ENCODE measurements around the gene CREM. TPM values are rescaled to one million over a fixed set of nuclear protein-coding genes. Genes with fewer than 3 reads are reported as not detected.

The CREM gene
- total RNA-seq, 1 donor from 2014 or later: 31.4 TPM

DNA sequence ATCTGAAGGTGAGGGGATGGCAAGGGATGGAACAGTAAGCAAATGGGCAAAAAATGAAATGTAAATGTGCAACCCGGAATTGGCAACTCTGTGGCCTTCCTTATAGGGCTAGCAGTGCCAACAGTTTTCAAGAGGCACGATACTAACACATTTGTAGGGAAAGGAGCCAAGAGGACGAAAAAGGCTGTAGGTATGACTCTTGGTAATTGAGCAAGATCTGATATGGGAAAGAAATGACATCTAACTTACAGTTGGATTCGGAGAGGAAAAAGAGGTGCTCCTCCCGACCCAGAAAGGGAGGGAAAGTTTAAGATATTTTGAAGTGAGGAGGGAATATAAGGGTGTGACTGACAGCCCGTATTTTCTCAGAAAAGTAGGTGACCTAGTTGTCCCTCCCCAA lies 2.1 kb upstream of the CREM start:
- Mint-ChIP-seq H3K27me3 (ENCODE audit: unreplicated experiment) (no peaks in the 10 kb centered on the region), H3K4me1 (ENCODE audit: unreplicated experiment) (peaks cover 18% of the 10 kb centered on the region), H3K27ac (ENCODE audit: unreplicated experiment) (no peak overlapping the region), H3K4me3 (ENCODE audit: unreplicated experiment) (no peak overlapping the region), H3K36me3 (ENCODE audit: unreplicated experiment) (no peaks in the 10 kb centered on the region), H3K9me3 (ENCODE audit: unreplicated experiment) (no peaks in the 10 kb centered on the region)
- no peak for DNase-seq (ENCODE audit: extremely low spot score, unreplicated experiment)
- TF ChIP-seq, protein P1, sequence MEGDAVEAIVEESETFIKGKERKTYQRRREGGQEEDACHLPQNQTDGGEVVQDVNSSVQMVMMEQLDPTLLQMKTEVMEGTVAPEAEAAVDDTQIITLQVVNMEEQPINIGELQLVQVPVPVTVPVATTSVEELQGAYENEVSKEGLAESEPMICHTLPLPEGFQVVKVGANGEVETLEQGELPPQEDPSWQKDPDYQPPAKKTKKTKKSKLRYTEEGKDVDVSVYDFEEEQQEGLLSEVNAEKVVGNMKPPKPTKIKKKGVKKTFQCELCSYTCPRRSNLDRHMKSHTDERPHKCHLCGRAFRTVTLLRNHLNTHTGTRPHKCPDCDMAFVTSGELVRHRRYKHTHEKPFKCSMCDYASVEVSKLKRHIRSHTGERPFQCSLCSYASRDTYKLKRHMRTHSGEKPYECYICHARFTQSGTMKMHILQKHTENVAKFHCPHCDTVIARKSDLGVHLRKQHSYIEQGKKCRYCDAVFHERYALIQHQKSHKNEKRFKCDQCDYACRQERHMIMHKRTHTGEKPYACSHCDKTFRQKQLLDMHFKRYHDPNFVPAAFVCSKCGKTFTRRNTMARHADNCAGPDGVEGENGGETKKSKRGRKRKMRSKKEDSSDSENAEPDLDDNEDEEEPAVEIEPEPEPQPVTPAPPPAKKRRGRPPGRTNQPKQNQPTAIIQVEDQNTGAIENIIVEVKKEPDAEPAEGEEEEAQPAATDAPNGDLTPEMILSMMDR (IDR thresholded peaks at IDR 0.05): no peak

DNA sequence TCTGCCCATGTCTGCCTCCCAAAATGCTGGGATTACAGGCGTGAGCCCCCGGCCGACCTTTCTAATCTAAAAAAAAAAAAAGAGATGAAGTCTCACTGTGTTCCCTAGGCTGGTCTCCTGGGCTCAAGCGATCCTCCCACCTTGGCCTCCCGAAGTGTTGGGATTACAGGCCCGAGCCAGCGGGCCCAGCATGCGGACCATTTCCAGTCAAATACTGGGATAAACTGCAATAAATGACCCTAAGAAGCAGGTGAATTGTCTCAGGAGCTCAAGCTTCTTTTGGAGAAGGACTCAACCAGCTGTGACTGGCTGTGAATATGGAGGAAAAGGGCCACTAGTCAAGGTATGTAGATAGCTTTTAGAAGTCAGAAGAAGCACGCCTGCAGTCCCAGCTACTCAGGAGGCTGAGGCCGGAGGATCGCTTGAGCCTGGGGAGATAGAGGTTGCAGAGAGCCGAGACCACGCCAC lies 550 bp upstream of the CREM start:
- DNase-seq (ENCODE audit: extremely low spot score, unreplicated experiment): no peak

DNA sequence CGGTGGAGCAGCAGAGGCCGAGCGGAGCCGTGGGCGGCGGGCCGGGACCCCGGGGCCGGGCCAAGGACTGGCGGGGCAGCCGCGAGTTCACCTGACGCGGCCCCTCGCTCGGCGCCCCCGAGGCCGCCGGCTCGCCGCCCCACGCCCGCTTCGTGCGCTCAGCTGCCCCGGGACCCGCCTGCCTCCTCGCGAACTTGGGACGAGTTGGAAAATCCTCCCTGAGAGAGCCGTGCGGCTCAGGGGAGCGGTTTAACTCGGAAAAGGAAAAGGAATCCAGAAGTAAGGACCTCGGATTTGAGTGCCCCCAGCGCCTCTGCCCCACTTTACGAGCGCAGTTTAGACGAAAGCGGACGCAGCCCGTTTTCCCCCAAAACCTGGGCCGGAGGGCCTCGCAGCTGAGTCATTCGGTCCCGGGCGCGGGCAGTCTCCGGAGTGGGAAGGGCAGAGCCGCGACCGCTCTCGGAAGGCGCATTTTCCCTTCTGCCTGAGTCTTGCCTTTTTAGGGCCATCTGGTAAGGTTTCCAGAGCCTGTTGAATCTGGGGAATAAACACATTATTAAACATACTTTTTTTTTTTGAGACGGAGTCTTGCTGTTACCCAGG lies 744 bp downstream of the CREM start:
- Mint-ChIP-seq H3K4me3 (ENCODE audit: unreplicated experiment) (peak overlapping the region; percentile 89), H3K36me3 (ENCODE audit: unreplicated experiment) (no peaks in the 10 kb centered on the region), H3K9me3 (ENCODE audit: unreplicated experiment) (no peaks in the 10 kb centered on the region), H3K27ac (ENCODE audit: unreplicated experiment) (peak overlapping the region; percentile 96), H3K27me3 (ENCODE audit: unreplicated experiment) (no peaks in the 10 kb centered on the region), H3K4me1 (ENCODE audit: unreplicated experiment) (peaks cover 24% of the 10 kb centered on the region)
- DNase-seq (ENCODE audit: extremely low spot score, unreplicated experiment): peak; percentile 89
- TF ChIP-seq, protein P1 (IDR thresholded peaks at IDR 0.05): no peak

More for the DNA sequence above, 550 bp upstream of the CREM start:
- Mint-ChIP-seq H3K9me3 (ENCODE audit: unreplicated experiment) (no peaks in the 10 kb centered on the region), H3K27me3 (ENCODE audit: unreplicated experiment) (no peaks in the 10 kb centered on the region), H3K4me3 (ENCODE audit: unreplicated experiment) (peak overlapping the region; percentile 79), H3K27ac (ENCODE audit: unreplicated experiment) (peak overlapping the region; percentile 84), H3K36me3 (ENCODE audit: unreplicated experiment) (no peaks in the 10 kb centered on the region), H3K4me1 (ENCODE audit: unreplicated experiment) (peaks cover 22% of the 10 kb centered on the region)
- TF ChIP-seq, protein P1 (IDR thresholded peaks at IDR 0.05): no peak

DNA sequence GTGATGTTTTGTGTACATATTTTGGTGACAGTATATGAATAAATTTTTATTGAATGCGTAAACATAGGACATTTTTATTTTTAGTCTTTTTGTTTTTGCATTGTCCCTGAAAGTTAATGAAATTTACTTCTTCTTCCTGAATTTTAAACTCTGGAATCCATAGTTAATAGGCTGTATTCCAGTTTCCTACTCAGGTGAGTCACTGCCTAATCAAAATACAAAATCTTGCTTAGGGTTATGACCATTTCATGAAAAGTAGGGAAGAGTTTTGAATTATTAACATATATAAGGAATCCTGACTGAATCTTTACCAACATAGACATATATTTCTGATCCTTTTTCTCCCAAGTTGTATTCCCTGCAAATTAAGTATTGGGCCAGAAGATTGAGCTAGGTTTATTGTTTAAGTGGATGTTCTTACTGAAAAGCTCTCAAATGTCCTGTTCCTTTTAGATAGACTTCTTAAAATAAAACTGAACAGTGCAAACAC lies 2.6 kb downstream of the CREM start:
- peak overlapping the region; percentile 4 for H3K27ac Mint-ChIP-seq (ENCODE audit: unreplicated experiment)

DNA sequence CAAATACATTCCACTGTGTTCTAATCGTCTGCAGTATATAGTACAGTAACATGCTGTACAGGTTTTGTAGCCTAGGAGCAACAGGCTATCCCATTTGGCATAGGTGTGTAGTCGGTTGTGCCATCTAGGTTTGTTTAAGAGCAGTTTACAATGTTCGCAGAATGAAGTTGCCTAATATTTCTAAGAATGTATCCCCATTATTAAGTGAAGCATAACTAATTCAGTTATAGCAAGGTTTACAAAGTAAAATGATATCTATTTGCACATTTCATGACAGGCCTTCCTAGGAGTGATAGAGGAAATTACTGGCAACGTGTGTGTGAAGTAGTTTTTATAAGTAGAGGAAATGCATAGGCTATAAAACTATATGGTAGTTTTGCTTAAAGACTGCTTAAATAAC lies 4.0 kb downstream of the CREM start:
- no peak overlapping the region for H3K27ac Mint-ChIP-seq (ENCODE audit: unreplicated experiment)
- no peak overlapping the region for H3K4me3 Mint-ChIP-seq (ENCODE audit: unreplicated experiment)
- TF ChIP-seq, protein P1 (IDR thresholded peaks at IDR 0.05): no peak
- peaks cover 25% of the 10 kb centered on the region for H3K4me1 Mint-ChIP-seq (ENCODE audit: unreplicated experiment)
- H3K27me3 Mint-ChIP-seq (ENCODE audit: unreplicated experiment): no peaks in the 10 kb centered on the region
- no peaks in the 10 kb centered on the region for H3K36me3 Mint-ChIP-seq (ENCODE audit: unreplicated experiment)
- H3K9me3 Mint-ChIP-seq (ENCODE audit: unreplicated experiment): no peaks in the 10 kb centered on the region
- DNase-seq (ENCODE audit: extremely low spot score, unreplicated experiment): no peak

More for the DNA sequence above, 2.6 kb downstream of the CREM start:
- Mint-ChIP-seq H3K27me3 (ENCODE audit: unreplicated experiment) (no peaks in the 10 kb centered on the region), H3K36me3 (ENCODE audit: unreplicated experiment) (no peaks in the 10 kb centered on the region), H3K4me3 (ENCODE audit: unreplicated experiment) (peak overlapping the region; percentile 89), H3K9me3 (ENCODE audit: unreplicated experiment) (no peaks in the 10 kb centered on the region), H3K4me1 (ENCODE audit: unreplicated experiment) (peaks cover 24% of the 10 kb centered on the region)
- DNase-seq (ENCODE audit: extremely low spot score, unreplicated experiment): no peak
- TF ChIP-seq, protein P1 (IDR thresholded peaks at IDR 0.05): no peak

Data from osteocyte (in vitro differentiated cells).